ENCODE results near the gene COP1.

DNA sequence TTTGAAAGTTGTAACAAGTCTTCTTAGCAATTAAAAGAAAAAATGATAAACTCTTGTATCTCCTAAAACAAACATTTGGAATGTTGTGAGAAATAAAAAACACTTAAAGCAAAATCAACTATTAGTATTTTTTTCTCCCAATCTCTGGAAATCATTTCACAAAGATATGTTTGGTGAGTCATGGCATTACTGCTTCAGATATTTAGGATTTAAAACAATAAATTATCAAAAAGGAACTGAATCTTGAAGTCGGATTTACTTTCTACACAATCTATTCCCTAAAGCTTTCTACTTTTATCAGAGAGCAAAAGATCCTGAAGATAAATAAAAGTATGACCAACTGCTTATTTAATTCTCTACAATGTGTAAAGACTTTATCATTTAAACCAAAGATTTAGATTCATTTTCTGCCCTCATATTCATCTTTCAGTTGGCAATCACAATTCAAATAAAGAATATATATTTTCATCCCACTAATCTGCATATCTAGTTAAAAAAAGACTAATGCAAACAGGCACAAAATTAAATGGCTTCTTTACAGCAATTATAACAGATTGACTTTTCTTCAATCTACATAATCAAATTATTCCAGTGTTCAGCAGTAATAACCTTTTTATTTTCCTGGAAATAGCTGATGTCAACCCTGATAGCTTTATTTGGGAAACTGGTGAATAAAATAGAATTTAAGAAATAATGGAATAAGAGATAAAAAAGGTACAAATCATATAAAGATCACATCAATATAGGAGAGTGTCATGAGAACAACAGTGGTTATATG lies 230.0 kb downstream of the COP1 start:
- TF ChIP-seq CTCF (IDR thresholded peaks at IDR 0.05) (no peak), EZH2 (IDR thresholded peaks at IDR 0.05; ENCODE audit: borderline replicate concordance, insufficient read depth, low read depth, low read length, poor library complexity, severe bottlenecking) (no peak)
